GM19468 (cell line): ENCODE data around the gene EFCAB6.

ENCODE experiments used
- ATAC-seq: cut with Tn5 transposase; IDR thresholded peaks from one replicate; pipeline ENCODE4 v1.9.1; 2021; ENCODE audit warnings: mild to moderate bottlenecking, moderate library complexity, moderate number of reproducible peaks; ENCODE audit not compliant: unreplicated experiment; ENCODE audit errors: extremely low read depth

EFCAB6 gene

DNA sequence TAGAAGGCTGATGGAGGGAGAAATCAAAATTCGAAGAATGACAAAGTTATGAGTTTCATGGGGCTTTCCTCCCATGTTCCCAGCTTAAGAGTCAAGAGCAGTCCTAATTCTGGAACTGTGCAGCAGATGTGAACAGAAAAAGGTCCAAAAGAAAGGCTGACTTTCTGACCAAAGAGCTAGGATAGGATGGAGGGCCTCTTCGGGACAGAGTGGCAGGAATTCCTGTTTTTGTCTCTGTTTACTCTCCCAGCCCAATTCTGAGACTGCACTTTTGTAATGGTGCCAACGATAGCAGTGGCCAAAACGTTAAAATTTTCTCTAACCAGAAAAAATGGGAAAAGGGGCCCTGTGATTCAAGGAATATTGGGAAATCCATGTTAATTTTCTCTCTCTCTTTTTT is 193.6 kb downstream of the EFCAB6 start:
- ATAC-seq = no peak

DNA sequence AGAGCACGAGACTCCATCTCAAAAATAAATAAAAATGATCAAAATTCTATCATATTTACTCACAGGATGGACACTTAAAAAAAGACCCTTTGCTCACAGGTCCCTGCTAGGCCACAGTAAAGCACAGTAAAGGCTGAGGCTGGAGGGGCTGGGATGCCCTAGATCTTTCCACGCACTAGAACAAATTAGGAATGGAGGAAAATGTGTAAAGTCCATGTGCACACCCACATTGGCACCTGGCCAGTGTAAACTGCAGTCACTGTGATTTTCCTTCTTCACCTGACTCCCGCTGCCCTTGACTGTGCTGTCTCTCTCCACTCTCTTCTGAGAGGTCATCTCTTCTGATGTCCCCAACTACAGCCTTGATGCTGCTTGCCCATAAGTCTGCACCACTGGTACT is 195.5 kb downstream of the EFCAB6 start:
- ATAC-seq = no peak

DNA sequence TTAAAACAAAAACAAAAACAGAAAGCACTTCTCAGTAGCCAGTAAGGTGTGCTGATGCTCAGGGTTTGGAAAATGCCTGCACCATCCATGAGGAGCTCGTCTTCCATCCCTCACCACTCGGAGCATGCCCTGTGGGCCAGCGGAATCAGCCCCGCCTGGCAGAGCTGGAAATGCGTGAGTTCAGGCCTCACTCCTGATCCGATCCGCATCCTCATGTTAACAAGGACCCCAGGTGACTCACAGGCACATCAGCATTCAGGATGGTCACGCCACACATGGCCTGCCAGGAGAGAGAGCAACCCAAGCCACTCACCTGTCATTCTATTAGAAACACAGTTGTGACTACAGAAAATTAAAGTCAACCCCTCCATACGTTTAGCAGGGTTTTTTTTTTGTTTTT is 211.8 kb downstream of the EFCAB6 start:
- no peak for ATAC-seq

DNA sequence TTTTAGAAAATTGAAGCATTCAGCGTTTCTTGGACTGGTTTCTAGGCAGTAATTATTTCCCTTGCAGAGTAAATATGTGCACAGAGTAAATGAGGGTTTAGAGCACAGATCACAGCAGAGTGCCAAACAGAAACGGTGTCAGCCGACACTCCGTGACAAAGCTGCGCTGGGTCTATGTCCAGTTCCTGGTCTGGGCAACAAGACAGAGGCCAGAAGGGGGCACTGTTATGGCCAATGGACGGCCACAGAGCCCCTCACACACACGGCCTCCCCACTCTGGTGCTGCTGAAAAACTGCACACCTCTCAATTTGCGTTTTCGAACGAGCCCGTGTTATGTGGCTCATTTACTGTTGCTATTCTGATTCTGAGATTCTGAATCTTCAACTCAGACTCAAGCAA is 219.6 kb downstream of the EFCAB6 start:
- ATAC-seq = no peak

DNA sequence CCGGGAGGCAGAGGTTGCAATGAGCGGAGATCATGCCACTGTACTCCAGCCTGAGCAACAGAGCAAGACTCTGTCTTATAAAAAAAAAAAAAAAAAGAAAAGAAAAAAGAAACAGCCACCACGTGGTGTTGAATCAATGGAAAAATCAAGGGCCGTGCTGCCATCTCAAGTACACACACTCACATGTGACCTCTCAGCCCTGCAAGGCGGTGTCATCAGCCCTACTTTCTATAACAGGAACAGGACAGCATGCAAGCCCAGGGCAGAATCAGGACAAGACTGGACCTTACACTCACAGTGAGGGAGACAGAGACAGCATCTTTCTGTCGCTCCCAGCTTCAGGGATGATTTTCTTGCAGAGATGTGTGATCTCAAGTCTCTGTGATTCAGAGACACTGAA is 220.7 kb downstream of the EFCAB6 start:
- no peak for ATAC-seq

DNA sequence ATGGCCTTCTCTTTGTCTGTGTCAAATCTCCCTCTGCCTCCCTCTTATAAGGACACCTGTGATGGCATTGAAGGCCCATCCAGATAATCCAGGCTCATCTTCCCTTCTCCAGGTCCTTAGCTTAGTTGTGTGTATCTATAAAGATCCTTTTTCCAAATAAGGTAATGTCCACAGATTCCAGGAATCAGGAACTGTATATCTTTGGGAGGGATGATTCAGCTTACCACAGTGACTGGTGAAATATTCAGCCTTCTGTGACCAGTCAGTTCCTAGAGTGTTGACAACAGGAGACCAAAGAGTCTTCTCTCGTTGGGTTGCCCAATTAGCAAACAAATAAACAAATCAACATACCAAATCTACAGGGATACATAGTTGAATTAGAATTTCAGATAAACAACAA is 224.5 kb downstream of the EFCAB6 start:
- no peak for ATAC-seq

DNA sequence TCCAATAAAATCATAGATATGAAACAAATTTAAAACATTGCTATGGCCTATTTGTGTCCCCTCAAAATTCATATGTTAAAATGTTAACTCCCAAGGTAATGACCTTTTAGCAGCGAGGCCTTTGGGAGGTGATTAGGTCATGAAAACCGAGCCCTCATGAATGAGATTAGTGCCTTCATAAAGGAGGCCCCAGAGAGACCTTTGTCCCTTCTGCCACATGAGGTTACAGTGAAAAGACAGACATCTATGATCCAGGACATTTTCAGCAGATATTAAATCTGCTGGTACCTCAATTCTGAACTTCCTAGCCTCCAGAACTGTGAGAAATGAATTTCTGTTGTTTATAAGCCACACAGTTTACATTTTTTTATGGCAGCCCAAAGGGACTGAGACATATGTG is 228.6 kb downstream of the EFCAB6 start:
- ATAC-seq = no peak

DNA sequence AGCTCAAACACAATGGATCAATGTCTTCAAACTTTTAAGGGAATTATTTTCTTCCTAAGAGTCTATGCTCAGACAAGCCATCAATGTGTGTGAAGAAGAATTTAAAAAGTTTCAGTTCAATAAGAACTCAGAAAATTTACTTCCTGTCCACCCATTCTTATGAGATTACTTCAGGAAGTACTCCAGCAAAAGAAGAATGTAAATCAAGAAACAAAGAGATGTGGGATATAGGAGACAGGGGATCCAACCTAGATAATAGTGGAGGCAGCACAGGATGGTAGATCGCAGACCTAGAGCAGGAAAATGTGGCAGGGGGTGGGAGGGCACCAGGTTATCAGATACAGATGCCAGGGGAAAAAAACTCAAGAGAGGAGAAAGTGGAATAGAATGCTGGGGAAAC is 229.7 kb downstream of the EFCAB6 start:
- ATAC-seq = no peak

DNA sequence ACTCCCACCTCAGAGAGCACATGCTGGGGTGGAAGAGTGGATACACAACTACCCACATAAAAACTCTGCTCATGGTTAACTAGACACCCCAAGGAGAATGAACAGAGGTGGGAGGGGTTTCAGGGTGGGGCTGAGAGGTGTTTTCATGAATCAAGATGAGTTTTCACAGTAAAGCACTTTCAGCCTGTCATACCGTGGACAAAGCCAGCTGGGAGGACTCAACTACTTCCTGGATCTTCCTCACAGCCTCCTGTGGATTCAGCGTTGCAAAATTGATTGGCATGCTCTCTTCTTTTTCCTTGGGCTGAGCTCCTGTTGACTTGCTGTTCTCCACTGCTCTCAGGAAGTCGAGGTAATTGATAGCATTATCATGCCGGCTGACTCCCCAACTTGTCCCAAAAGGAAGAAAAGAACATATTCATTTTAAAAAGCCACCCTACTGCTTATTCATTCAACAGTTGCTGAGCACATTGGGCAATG is 231.8 kb downstream of the EFCAB6 start:
- ATAC-seq = no peak

DNA sequence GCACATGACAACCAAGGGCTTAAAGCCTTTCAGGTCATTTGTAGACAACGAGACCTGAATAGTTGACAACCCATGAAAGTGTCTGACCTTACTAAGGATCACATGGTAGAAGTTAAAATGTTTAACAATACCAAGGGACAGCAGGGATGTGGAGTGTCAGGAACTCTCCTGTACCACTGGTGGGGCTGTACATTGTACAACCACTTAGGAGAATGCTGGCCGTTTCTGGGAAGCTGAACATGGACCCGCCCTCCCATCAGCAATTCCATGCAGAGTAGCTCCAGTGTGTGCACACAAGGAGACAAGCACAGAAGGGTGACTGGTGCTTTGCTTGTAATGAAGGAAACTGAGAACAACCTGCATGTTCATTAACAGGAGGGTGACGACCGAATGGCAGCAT is 237.4 kb downstream of the EFCAB6 start:
- ATAC-seq = no peak

DNA sequence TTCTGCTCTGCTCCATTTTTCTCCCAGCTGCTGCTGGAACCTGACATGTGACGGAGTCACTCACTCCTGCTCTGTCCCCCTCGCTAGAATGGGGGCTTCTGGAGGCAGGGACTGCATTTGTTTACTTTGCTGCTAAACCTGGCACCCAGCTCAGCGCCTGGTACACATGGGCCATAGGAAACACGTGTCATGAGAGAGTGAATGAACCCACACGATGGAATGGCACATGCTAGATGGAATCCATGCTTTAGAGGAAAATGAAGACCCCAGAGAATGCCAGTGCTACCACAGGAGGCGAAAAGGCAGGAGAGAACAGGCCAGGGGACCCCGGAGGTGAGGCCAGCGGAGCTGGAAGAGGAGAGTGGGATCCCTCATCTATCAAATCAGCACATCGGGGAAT is 239.4 kb downstream of the EFCAB6 start:
- ATAC-seq = no peak

DNA sequence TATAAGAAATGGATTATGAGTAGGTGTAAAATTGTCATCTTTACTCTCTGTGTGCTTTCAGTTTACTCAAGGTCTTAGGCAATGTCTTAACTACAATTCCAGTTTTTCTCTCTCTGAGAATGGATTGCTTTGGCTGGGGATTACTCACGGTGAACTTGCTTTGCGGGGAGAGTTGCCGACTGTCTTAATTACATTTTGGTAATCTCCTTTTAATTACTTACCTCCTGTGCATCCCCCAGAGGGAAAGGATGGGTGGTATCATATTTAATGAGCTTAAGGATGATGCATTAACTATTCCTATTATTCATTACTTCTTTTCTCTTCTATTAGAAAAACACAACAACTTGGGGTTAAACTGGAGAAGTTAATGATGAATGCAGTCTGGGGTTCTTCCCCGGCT is 240.9 kb downstream of the EFCAB6 start:
- no peak for ATAC-seq

DNA sequence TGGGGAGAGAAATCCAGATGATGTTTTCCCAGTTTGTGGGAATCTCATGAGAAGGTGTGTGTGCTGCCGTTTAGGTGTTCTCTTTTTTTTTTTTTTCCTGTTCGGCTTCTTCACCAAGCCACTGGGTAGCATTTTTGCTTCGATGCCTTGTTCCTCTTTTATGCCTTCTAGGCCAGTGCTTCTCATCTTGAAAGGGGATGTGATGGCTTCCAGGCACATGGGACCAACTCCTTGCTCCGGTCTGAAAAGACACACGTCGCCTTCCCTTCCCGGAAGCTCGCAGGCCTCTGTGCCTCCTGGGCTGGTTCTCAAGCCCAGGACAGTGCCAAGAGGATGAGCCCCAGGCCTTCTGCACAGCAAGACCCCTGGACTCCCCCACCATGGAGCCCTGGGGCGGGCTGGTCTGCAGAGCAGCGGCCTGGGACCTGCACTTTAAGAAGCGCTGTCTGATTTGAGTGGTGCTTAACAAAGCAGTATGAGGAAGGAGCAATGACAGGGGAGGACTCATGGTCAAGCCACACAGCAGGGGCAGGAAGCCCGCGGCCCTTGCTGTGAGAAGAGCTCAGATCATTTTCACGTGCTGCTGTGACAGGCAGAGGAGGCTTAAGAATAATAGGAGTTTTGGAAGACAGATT is 241.5 kb downstream of the EFCAB6 start:
- no peak for ATAC-seq

DNA sequence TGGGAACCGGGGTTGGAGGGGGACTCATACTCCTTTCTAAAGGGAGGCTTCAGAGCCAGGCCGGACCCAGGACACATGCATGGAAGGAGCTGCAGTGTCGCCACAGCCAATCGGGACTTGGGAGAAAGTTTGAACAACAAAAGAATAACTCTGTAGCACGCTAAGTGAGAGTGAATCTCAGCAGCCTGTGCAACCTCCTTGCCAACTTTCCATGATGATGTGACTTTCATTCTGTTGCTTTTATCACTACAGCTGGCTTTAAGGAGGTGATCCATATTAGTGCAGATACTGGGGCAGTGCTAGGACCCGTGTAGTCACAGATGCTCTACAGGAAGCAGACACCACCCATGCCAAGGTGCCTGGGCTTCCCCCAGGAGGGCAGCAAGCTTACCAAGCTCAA is 243.0 kb downstream of the EFCAB6 start:
- ATAC-seq = no peak

DNA sequence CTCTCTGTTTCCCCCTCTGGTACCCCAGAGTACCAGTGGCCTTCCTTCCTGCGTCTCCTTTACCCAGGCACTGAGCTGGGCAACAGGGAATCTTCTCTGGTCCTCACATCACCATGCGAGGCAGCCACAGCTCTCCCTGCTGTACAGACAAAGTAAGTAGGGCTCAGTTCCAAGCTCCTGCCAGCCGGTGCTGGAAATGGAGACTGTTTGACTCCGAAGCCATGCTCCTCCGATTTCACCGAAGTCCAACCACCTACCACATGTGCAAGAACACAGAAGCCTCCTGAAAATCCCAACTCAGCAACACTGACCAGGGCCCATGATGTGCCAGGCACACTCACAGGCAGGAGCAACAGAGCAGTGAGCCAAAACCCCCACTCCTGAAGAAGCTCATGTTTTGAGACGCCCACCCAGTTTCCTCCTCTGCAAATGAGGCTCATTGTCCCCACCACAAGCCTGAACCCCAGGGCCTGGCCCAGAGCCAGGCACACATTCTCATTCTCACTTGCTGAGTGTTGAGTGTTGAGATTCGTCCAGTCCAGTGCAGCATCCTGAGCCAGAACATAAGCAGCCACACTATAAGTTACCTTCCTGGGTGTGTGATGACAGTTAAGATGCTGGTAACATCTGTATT is 244.3 kb downstream of the EFCAB6 start:
- ATAC-seq = no peak

DNA sequence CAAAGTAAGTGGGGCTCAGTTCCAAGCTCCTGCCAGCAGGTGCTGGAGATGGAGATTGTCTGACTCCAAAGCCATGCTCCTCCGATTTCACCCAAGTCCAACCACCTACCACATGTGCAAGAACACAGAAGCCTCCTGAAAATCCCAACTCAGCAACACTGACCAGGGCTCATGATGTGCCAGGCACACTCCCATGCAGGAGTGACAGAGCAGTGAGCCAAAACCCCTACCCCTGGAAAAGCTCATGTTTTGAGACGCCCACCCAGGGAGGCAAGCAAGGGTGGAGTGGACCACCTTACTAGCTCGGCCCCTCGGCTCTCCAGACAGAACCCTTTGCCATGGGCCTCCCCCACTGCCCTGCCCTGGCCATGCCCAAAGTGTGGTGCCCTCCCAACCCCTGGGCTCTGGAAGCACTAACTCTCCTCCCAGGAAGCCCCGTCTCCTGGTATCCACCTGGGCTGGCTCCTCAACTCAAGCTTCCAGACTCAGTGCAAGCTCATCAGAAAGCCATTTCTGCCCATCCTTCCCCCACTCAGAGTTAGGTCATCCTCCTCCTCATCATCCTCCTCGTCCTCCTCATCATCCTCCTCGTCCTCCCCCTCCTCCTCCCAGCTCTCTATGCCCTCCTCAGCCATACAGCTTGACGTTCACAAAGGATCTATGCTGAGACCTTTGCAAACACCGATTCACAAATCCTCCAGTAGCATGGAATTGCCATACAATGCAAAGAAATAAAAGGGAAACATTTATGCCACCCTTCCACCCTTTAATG is 245.4 kb downstream of the EFCAB6 start:
- no peak for ATAC-seq

DNA sequence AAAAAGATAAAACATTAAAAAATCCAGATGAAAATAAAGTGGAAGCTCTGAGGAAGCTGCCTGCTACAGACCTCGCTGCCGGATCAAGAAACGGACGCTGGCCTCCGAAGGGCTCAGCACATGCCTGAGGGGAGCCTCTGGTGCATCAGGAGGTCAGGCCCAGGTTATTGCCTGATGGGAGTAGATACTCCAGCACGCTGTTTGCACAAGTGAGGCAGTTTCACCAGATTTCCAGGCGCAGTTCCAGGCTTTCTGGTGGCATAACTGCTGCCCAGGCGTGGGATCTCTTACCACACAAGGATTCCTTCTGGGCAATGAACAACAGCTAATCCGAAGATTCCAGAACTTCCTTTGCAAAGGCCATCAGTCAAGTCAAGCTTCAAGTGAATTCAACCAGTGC is 246.1 kb downstream of the EFCAB6 start:
- ATAC-seq = no peak

DNA sequence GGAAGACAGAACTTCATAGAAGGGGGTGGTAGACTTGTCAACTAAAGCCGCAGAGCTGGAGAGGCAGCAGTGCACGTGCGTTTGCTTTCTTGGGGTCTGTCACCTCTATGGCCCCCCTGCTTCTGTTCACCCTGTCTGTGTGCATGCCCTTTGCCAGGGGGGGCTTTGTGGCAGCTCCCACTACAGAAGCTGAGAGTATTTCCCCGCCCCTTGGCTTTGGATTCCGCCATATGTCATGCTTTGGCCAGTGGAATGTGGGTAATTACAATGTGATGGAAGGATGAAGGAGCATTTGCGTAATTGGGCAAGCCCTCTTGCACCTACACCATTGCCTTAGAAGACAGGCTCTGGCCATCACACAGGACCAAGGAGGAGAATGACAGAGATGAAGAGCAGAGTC is 247.2 kb downstream of the EFCAB6 start:
- ATAC-seq = no peak

DNA sequence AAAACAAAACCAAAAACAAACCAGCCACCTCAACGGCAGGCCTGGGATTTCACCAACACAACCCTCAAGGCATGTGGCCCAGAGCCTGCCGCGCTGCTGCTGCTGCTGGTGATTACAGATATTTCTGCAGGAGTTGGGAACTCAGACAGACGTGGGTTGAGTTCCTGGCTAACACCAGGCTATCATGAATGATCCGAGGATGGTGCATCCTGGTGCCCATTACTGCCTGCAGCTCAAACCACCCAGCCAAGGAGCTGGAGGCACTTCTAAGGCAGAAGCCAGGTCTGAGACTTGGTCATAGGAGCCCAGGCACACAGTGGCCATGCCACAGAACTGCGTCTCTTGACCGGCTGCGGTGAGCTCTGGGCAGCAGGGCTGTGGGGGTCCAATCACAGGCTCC is 248.5 kb downstream of the EFCAB6 start:
- no peak for ATAC-seq

DNA sequence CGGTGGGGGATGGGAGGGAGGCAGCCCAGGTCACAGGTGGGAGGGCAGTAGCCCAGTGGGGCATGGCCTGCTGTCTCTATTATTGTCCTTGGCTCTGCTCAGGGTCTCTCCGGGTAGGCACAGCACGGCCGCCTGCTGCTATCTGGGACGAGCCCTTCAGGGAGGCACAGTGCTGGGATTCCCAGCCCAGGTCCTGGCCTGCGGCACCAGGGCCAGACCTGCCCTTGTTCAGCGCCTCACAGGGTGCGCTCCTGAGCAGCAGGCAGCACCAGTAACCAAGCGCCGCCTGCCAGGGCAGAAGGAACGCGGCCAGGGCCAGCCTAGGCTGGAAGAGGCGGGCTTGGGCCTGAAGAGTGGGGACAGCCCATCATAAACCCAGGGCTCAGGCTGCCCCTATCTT is 249.3 kb downstream of the EFCAB6 start:
- no peak for ATAC-seq

DNA sequence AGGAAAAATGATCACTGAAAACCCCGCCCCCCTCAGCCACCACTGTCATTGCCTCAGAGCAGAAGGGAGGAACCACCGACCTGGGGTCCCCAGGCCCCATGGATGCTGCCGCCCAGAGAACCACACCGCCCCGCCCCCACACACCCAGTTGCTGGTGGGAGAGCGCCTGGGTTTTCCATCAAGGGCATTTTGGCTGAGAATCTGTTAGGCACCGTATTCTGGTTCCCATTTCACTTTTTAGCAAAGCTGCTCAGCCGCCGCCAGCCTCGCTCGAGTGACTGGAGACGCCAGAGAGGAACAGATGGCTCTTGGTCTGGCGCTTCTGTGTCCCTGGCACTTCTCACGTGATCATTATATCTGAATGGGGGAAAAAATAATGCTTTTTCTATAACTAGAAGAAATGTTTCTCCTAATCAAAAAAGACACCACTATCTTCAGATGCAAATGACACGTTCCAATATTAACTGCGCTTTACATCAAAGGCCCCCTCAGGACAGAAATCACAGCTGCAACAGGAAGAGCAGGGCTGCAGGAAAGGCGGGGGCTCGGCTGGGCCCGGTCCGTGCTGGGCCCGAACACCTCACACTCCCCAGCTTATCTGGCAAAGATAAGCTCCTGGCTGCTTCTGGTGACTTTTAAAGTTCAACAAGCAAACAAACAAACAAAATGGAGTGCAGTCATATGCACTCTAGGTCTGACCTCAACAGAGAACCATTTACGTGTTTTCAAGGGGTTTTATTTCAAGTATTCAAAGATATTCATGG is 250.5 kb downstream of the EFCAB6 start:
- no peak for ATAC-seq
